ENCODE results near the gene HECTD3. TPM values are rescaled to one million over a fixed set of nuclear protein-coding genes. Genes with fewer than 3 reads are reported as not detected.
A peak's percentile ranks its signal among the peaks of the same experiment; 100 is the strongest.
"Not testable (repeated sequence)": the region's sequence is repeated elsewhere in the genome, so short reads cannot be mapped to it uniquely, and the experiment has no call there.

The HECTD3 gene
- total RNA-seq, 1 experiment from 2014 or later, result 28.4 TPM

GRCh38 chr1:44994309-44994898 lies 16.7 kb downstream of the HECTD3 start:
- no peak for DNase-seq (ENCODE audit: low spot score)

GRCh38 chr1:44988531-44989156 lies 22.5 kb downstream of the HECTD3 start:
- DNase-seq (ENCODE audit: low spot score), result no peak

- peak; percentile 4 for DNase-seq (ENCODE audit: low spot score)
These were observed 25.3 kb downstream of the HECTD3 start for GRCh38 chr1:44985747-44986359.

- DNase-seq (ENCODE audit: low spot score), result not testable (repeated sequence)
These were observed 33.8 kb downstream of the HECTD3 start for GRCh38 chr1:44977372-44977771.

- DNase-seq (ENCODE audit: low spot score), result no peak
These were observed 34.9 kb downstream of the HECTD3 start for GRCh38 chr1:44976252-44976651.

- DNase-seq (ENCODE audit: low spot score), result no peak
These were observed 37.5 kb downstream of the HECTD3 start for GRCh38 chr1:44973645-44974044.

GRCh38 chr1:44970317-44970716 lies 40.8 kb downstream of the HECTD3 start:
- DNase-seq (ENCODE audit: low spot score), result peak; percentile 79

- no peak for DNase-seq (ENCODE audit: low spot score)
These were observed 46.7 kb downstream of the HECTD3 start for GRCh38 chr1:44964396-44964795.

GRCh38 chr1:44962729-44963128 lies 48.4 kb downstream of the HECTD3 start:
- DNase-seq (ENCODE audit: low spot score), result no peak

GRCh38 chr1:44962022-44962421 lies 49.1 kb downstream of the HECTD3 start:
- not testable (repeated sequence) for DNase-seq (ENCODE audit: low spot score)

GRCh38 chr1:44957566-44957965 lies 53.6 kb downstream of the HECTD3 start:
- DNase-seq (ENCODE audit: low spot score), result not testable (repeated sequence)

- not testable (repeated sequence) for DNase-seq (ENCODE audit: low spot score)
These were observed 55.0 kb downstream of the HECTD3 start for GRCh38 chr1:44956077-44956476.

Other genes starting within 250 kb of the HECTD3 start
- 1,717 and 1,928 TPM in 2 replicates for gene RPS8, start 235.8 kb downstream of the HECTD3 start, total RNA-seq (2014; rRNA removed; shearing (Covaris generic))
- 0.05 TPM in 1 of 2 replicates, not detected in the other for gene BEST4, start 223.2 kb downstream of the HECTD3 start, total RNA-seq (2014; rRNA removed; shearing (Covaris generic))
- gene PLK3, start 210.9 kb downstream of the HECTD3 start, total RNA-seq (2014; rRNA removed; shearing (Covaris generic)), result 11.3 and 15.9 TPM in 2 replicates
- 6.3 TPM in 1 of 2 replicates, not detected in the other for gene DYNLT4, start 204.0 kb downstream of the HECTD3 start, total RNA-seq (2014; rRNA removed; shearing (Covaris generic))
- gene BTBD19, start 202.8 kb downstream of the HECTD3 start, total RNA-seq (2014; rRNA removed; shearing (Covaris generic)), result 4.8 and 9.4 TPM in 2 replicates
- gene PTCH2, start 168.1 kb downstream of the HECTD3 start, total RNA-seq (2014; rRNA removed; shearing (Covaris generic)), result not detected in 2 replicates
- gene EIF2B3, start 24.7 kb downstream of the HECTD3 start, total RNA-seq (2014; rRNA removed; shearing (Covaris generic)), result 44.8 and 56.7 TPM in 2 replicates
- 121 and 123 TPM in 2 replicates for gene UROD, start 930 bp upstream of the HECTD3 start, total RNA-seq (2014; rRNA removed; shearing (Covaris generic))
- 0.14 and 0.16 TPM in 2 replicates for gene ZSWIM5, start 195.3 kb upstream of the HECTD3 start, total RNA-seq (2014; rRNA removed; shearing (Covaris generic))

Measured in A172 (cell line).